SK-N-SH (cell line): Measurements from ENCODE around the gene MRPL49. TPM values are rescaled to one million over a fixed set of nuclear protein-coding genes. Genes with fewer than 3 reads are reported as not detected.

ENCODE experiments used
- CTCF ChIA-PET: fragments of 300-600, 350-600 bp; formaldehyde crosslinking; extraction: SDS; loops from one replicate; lab custom pipeline; 2021; lab: Yijun Ruan, JAX
- POLR2A ChIA-PET: fragments of 350-600 bp; sonication (Branson Sonifier 250); formaldehyde crosslinking; extraction: SDS; loops from one replicate; lab custom pipeline; 2020; ENCODE audit warnings: antibody characterized with exemption, inconsistent platforms; lab: Yijun Ruan, JAX
- DNase-seq: peaks from one replicate; pipeline ENCODE4 v3.0.0; 2012
- H2AFZ ChIP-seq: fragments of 200-600 bp; sonication (generic); 2 replicates; pipeline ENCODE4 v1.8.1; 2016; ENCODE audit warnings: antibody characterized with exemption, mild to moderate bottlenecking, low read depth
- H3F3A ChIP-seq: fragments of 200-600 bp; sonication (generic); replicated peaks from 2 replicates; pipeline ENCODE3; 2016; ENCODE audit warnings: antibody characterized with exemption, mild to moderate bottlenecking; ENCODE audit not compliant: insufficient read depth
- H3K27ac ChIP-seq, 2 experiments: fragments of 200-500 bp in 1 of 2; fragments of 200-600 bp in 1 of 2; sonication (Bioruptor generic) in 1 of 2; sonication (generic), shearing (Covaris generic) in 1 of 2; 2 replicates each; pipeline versions ENCODE4 v1.5.1 to v1.6.1; 2014 to 2016; ENCODE audit warnings: low read depth in 2 of 2, inconsistent platforms in 1 of 2, low read length in 1 of 2, mild to moderate bottlenecking in 1 of 2, mixed read lengths in 1 of 2
- H3K27me3 ChIP-seq: fragments of 200-600 bp; sonication (generic), shearing (Covaris generic); 2 replicates; pipeline ENCODE4 v1.6.1; 2016; ENCODE audit warnings: mixed run types; ENCODE audit not compliant: insufficient read depth
- H3K36me3 ChIP-seq, 2 experiments: fragments of 200-500 bp in 1 of 2; fragments of 200-600 bp in 1 of 2; sonication (Bioruptor generic) in 1 of 2; sonication (generic) in 1 of 2; replicated peaks in 1 of 2; 2 replicates each; pipeline versions ENCODE3 to v1.5.1; 2014 to 2016; ENCODE audit warnings: low read length in 1 of 2, mild to moderate bottlenecking in 1 of 2; ENCODE audit not compliant: insufficient read depth in 2 of 2, control insufficient read depth in 1 of 2
- H3K4me1 ChIP-seq, 2 experiments: fragments of 200-500 bp in 1 of 2; fragments of 200-600 bp in 1 of 2; sonication (Bioruptor generic) in 1 of 2; sonication (generic), shearing (Covaris generic) in 1 of 2; 2 replicates each; pipeline versions ENCODE4 v1.5.1 to v1.6.1; 2014 to 2016; ENCODE audit warnings: low read depth in 1 of 2, low read length in 1 of 2, mixed run types in 1 of 2; ENCODE audit not compliant: insufficient read depth in 2 of 2, control insufficient read depth in 1 of 2
- H3K4me2 ChIP-seq: fragments of 200-600 bp; sonication (generic), shearing (Covaris generic); 2 replicates; pipeline ENCODE4 v1.6.1; 2017; ENCODE audit warnings: mixed run types
- H3K4me3 ChIP-seq, 2 experiments: fragments of 200-500 bp in 1 of 2; fragments of 200-600 bp in 1 of 2; sonication (Bioruptor generic) in 1 of 2; sonication (generic), shearing (Covaris generic) in 1 of 2; 2 replicates each; pipeline versions ENCODE4 v1.5.1 to v1.8.1; 2014 to 2016; ENCODE audit warnings: low read depth in 2 of 2, inconsistent platforms in 1 of 2, low read length in 1 of 2, mild to moderate bottlenecking in 1 of 2, mixed read lengths in 1 of 2, moderate library complexity in 1 of 2
- H3K79me2 ChIP-seq: fragments of 200-600 bp; sonication (generic); 2 replicates; pipeline ENCODE4 v1.8.1; 2017; ENCODE audit warnings: mild to moderate bottlenecking; ENCODE audit not compliant: insufficient read depth
- H3K9ac ChIP-seq: fragments of 200-600 bp; sonication (generic); 2 replicates; pipeline ENCODE4 v1.6.1; 2017; ENCODE audit warnings: mixed run types
- H3K9me2 ChIP-seq: fragments of 200-600 bp; sonication (generic); 2 replicates; pipeline ENCODE4 v1.6.1; 2017; ENCODE audit warnings: mixed run types
- H3K9me3 ChIP-seq: fragments of 200-600 bp; sonication (generic); 2 replicates; pipeline ENCODE4 v1.6.1; 2017; ENCODE audit warnings: mixed run types, mild to moderate bottlenecking, moderate library complexity
- H4K20me1 ChIP-seq: fragments of 200-600 bp; sonication (generic); 2 replicates; pipeline ENCODE4 v1.6.1; 2017; ENCODE audit warnings: mild to moderate bottlenecking, mixed run types; ENCODE audit not compliant: insufficient read depth
- CHD2 ChIP-seq: fragments of 150-350 bp; IDR thresholded peaks from 2 replicates; pipeline ENCODE4 v1.6.1; 2018; ENCODE audit warnings: low read length; ENCODE audit not compliant: partially characterized antibody
- CTCF ChIP-seq: fragments of 200-600 bp; sonication (generic); IDR thresholded peaks from 2 replicates; pipeline ENCODE4 v1.6.1; 2017; ENCODE audit warnings: antibody characterized with exemption, mild to moderate bottlenecking, moderate library complexity
- EP300 ChIP-seq, 2 experiments: IDR thresholded peaks; 2 replicates each; pipeline versions ENCODE4 v1.4.0 to v1.6.1; 2012; ENCODE audit warnings: borderline replicate concordance in 1 of 2, low read depth in 1 of 2, low read length in 1 of 2
- EZH2phosphoT487 ChIP-seq: fragments of 200-600 bp; sonication (generic); IDR thresholded peaks from 2 replicates; pipeline ENCODE4 v1.6.1; 2017; ENCODE audit warnings: low read depth, mixed run types, mild to moderate bottlenecking, antibody characterized with exemption, moderate library complexity, borderline replicate concordance
- FOSL2 ChIP-seq: IDR thresholded peaks from 2 replicates; pipeline ENCODE4 v1.4.0; 2012; ENCODE audit warnings: low read depth, mild to moderate bottlenecking, moderate library complexity, borderline replicate concordance
- FOXJ3 ChIP-seq: sonication (generic); formaldehyde crosslinking; IDR thresholded peaks from 2 replicates; pipeline ENCODE4 v1.5.1; 2020; ENCODE audit warnings: mild to moderate bottlenecking, missing genetic modification reagents
- FOXM1 ChIP-seq: IDR thresholded peaks from 2 replicates; pipeline ENCODE4 v1.4.0; 2012; ENCODE audit warnings: low read depth, mild to moderate bottlenecking
- POLR2AphosphoS5 ChIP-seq: IDR thresholded peaks from 2 replicates; pipeline ENCODE4 v1.6.1; 2012; ENCODE audit warnings: low read depth, low read length
- SIN3A ChIP-seq: IDR thresholded peaks from 2 replicates; pipeline ENCODE4 v1.6.1; 2012; ENCODE audit warnings: low read depth, mild to moderate bottlenecking, low read length, moderate library complexity, borderline replicate concordance
- TCF12 ChIP-seq: IDR thresholded peaks from 2 replicates; pipeline ENCODE4 v1.4.0; 2012
- YY1 ChIP-seq: IDR thresholded peaks from 2 replicates; pipeline ENCODE4 v1.4.0; 2012; ENCODE audit warnings: low read depth, mild to moderate bottlenecking
- WGBS: methylation state at CpG from one replicate; pipeline ENCODE4 v1.1.6; 2017; ENCODE audit warnings: low lambda C conversion rate; 5-methylcytosine and 5-hydroxymethylcytosine counted together
- polyA plus RNA-seq, 3 experiments: library from polyadenylated mRNA; depleted of rRNA; stranded (reverse); fragments of >200 nt; gene quantifications; 2 replicates each; pipeline ENCODE4 v1.2.3, GENCODE V29; 2012
- TF ChIP-seq, protein P1 (sequence below): IDR thresholded peaks from 2 replicates; pipeline ENCODE4 v1.6.1; 2012; ENCODE audit warnings: mild to moderate bottlenecking, low read depth, low read length, moderate library complexity

The MRPL49 gene
- polyA plus RNA-seq, 1 of the 3 experiments (the other 2 are of a cell fraction), result 56.7 TPM

DNA sequence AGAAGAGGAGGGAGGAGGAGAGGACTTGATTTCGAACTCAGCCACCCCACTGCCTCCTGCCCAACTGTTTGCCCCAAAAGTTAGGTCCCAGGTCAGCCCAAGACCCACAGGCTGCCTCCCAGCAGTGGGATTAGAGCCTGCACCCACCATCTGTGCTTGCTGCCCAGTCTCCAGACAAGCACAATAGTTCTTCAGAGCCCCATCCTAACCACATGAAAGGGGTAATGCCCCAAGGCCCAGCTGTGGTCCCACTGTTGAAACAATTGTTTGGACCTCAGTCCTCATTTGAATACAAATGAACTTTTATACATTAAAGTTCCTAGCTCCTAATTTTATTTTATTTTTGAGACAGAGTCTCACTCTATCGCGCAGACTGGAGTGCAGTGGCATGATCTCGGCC, 31.5 kb upstream of the MRPL49 start:
- WGBS, result 92% methylated on average over 4 of the region's 4 CpGs
- no peak overlapping the region for H3K4me2 ChIP-seq
- POLR2A ChIA-PET, result no interaction called here

DNA sequence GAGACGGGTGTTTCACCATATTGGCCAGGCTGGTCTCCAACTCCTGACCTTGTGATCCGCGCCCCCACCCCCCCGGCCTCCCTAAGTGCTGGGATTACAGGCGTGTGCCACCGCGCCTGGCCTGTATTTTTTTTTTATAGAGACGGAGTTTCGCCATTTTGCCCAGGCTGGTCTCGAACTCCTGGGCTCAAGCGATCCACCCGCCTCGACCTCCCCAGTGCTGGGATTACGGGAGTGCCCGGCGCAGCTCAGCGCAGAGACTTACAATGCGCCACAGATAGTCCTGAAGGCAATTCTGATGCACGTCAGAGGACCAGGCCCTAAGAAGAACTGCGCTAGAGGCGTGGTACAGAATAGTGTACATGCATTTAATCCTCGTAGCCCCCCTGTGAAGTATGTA, 26.7 kb upstream of the MRPL49 start:
- 91% methylated on average over 22 of the region's 22 CpGs for WGBS
- Histone ChIP-seq H4K20me1 (no peaks in the 10 kb centered on the region), H3K27me3 (no peaks in the 10 kb centered on the region), H2AFZ (peak overlapping the region; percentile 98; the same call in 1 of the 2 replicates), H3K4me1 (peaks cover 0 to 10% of the 10 kb centered on the region in 2 experiments; a peak in 1 of 4 replicates), H3K4me3 (peak overlapping the region; percentile 57 to 77; a peak in 1 of 4 replicates), H3K36me3 (no peaks in the 10 kb centered on the region), H3K9me2 (no peaks in the 10 kb centered on the region), H3K4me2 (peak overlapping the region; percentile 88; the same call in 1 of the 2 replicates), H3K9me3 (no peaks in the 10 kb centered on the region), H3K27ac (peak overlapping the region in 1 of 2 experiments; percentile 71; a peak in 1 of 4 replicates), H3K9ac (peak overlapping the region; percentile 86; the same call in 1 of the 2 replicates), H3F3A (peaks cover 23% of the 10 kb centered on the region), H3K79me2 (peaks cover 38% of the 10 kb centered on the region)
- ChIA-PET POLR2A (interaction anchor here (1.0 to 1.6 kb wide), 3 partner anchors 14 to 27 kb away, joined by 4 to 10 read pairs (median 7); partner anchors contain the start of genes FAU and MRPL49), CTCF (interaction anchor here (1.0 to 12.6 kb wide), 3 partner anchors 17 to 248 kb away, joined by 3 to 150 read pairs (median 3); partner anchors contain the start of gene TM7SF2)
- TF ChIP-seq CHD2, result no peak
- DNase-seq, result no peak

More for the DNA sequence above, 31.5 kb upstream of the MRPL49 start:
- peaks cover 4% of the 10 kb centered on the region for H3K79me2 ChIP-seq
- no peaks in the 10 kb centered on the region for H3K9me2 ChIP-seq
- H3F3A ChIP-seq, result peaks cover 23% of the 10 kb centered on the region
- no peaks in the 10 kb centered on the region for H3K27me3 ChIP-seq
- H4K20me1 ChIP-seq, result no peaks in the 10 kb centered on the region
- no peak for DNase-seq
- H3K4me3 ChIP-seq, result no peak overlapping the region
- TF ChIP-seq CTCF (no peak), SIN3A (no peak), YY1 (no peak), FOXM1 (no peak)
- CTCF ChIA-PET, result interaction anchor here (1.9 to 2.6 kb wide), 2 partner anchors 19 to 22 kb away, joined by 11 to 13 read pairs; partner anchors contain the start of gene TM7SF2
- no peak overlapping the region for H3K9ac ChIP-seq
- H3K9me3 ChIP-seq, result no peaks in the 10 kb centered on the region
- H3K36me3 ChIP-seq, result peaks cover under 1 to 31% of the 10 kb centered on the region in 2 experiments
- H2AFZ ChIP-seq, result no peak overlapping the region
- H3K27ac ChIP-seq, result no peak overlapping the region
- peaks cover 0 to 1% of the 10 kb centered on the region in 2 experiments; a peak in 1 of 4 replicates for H3K4me1 ChIP-seq

GRCh38 chr11:65095974-65096806, 25.9 kb upstream of the MRPL49 start, which contains the start of gene VPS51:
TSS of gene VPS51 (plus strand) at chr11:65096214. CDS start at chr11:65096251, 37 bp downstream.
- peaks cover 0 to 10% of the 10 kb centered on the region in 2 experiments; a peak in 1 of 4 replicates for H3K4me1 ChIP-seq
- H3K27ac ChIP-seq, result peak within 1 kb of the TSS; percentile 71 to 74; a peak in 3 of 4 replicates
- peaks cover 0 to 4% of the 10 kb centered on the region in 2 experiments for H3K36me3 ChIP-seq
- H3K4me3 ChIP-seq, result peak within 1 kb of the TSS; percentile 57 to 77
- WGBS, result 2% methylated on average over 16 of the region's 52 CpGs
- no peaks in the 10 kb centered on the region for H3K27me3 ChIP-seq
- H3K9ac ChIP-seq, result peak within 1 kb of the TSS; percentile 86
- peaks cover 45% of the 10 kb centered on the region for H3K79me2 ChIP-seq
- peaks cover 20% of the 10 kb centered on the region for H3F3A ChIP-seq
- H4K20me1 ChIP-seq, result no peaks in the 10 kb centered on the region
- POLR2A ChIA-PET, result interaction anchor here (0.6 to 1.6 kb wide), 5 partner anchors 14 to 64 kb away, joined by 3 to 10 read pairs (median 4); partner anchors contain the start of genes FAU, MRPL49 and ZNHIT2
- no peaks in the 10 kb centered on the region for H3K9me2 ChIP-seq
- peak within 1 kb of the TSS; percentile 88 for H3K4me2 ChIP-seq
- CTCF ChIA-PET, result interaction anchor here (1.4 to 12.6 kb wide), 4 partner anchors 16 to 84 kb away, joined by 4 to 150 read pairs (median 10); partner anchors contain the start of genes TM7SF2 and ZNHIT2
- H3K9me3 ChIP-seq, result no peaks in the 10 kb centered on the region
- DNase-seq, result peak; percentile 93
- peak within 1 kb of the TSS; percentile 98; the same call in 1 of the 2 replicates for H2AFZ ChIP-seq
- TF ChIP-seq EZH2phosphoT487 (no peak), FOSL2 (peak; percentile 14; the same call in 1 of the 2 replicates), TCF12 (peak; percentile 26; the same call in 1 of the 2 replicates), POLR2AphosphoS5 (peak; percentile 95), EP300 (IDR thresholded peaks at IDR 0.05; ENCODE audit: borderline replicate concordance in 1 of 2, low read depth in 1 of 2, low read length in 1 of 2) (peak in 1 of 2 experiments; percentile 39; a peak in 1 of 4 replicates), FOXJ3 (peak; percentile 64; the same call in 1 of the 2 replicates)
- TF ChIP-seq, protein P1, sequence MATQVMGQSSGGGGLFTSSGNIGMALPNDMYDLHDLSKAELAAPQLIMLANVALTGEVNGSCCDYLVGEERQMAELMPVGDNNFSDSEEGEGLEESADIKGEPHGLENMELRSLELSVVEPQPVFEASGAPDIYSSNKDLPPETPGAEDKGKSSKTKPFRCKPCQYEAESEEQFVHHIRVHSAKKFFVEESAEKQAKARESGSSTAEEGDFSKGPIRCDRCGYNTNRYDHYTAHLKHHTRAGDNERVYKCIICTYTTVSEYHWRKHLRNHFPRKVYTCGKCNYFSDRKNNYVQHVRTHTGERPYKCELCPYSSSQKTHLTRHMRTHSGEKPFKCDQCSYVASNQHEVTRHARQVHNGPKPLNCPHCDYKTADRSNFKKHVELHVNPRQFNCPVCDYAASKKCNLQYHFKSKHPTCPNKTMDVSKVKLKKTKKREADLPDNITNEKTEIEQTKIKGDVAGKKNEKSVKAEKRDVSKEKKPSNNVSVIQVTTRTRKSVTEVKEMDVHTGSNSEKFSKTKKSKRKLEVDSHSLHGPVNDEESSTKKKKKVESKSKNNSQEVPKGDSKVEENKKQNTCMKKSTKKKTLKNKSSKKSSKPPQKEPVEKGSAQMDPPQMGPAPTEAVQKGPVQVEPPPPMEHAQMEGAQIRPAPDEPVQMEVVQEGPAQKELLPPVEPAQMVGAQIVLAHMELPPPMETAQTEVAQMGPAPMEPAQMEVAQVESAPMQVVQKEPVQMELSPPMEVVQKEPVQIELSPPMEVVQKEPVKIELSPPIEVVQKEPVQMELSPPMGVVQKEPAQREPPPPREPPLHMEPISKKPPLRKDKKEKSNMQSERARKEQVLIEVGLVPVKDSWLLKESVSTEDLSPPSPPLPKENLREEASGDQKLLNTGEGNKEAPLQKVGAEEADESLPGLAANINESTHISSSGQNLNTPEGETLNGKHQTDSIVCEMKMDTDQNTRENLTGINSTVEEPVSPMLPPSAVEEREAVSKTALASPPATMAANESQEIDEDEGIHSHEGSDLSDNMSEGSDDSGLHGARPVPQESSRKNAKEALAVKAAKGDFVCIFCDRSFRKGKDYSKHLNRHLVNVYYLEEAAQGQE, result 0 out of 2 replicates have a peak, but pooled peaks have one; percentile 45
